ENCODE measurements around the gene TP53I11.

The TP53I11 gene, protein sequence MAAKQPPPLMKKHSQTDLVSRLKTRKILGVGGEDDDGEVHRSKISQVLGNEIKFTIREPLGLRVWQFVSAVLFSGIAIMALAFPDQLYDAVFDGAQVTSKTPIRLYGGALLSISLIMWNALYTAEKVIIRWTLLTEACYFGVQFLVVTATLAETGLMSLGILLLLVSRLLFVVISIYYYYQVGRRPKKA

GRCh38 chr11:44950625-44951476 is at the start of gene TP53I11:
Gene TP53I11 (minus strand): TSS chr11:44950883. CDS start chr11:44938335, 12,548 bp downstream.
- DNase-seq, result peak; percentile 37

DNA sequence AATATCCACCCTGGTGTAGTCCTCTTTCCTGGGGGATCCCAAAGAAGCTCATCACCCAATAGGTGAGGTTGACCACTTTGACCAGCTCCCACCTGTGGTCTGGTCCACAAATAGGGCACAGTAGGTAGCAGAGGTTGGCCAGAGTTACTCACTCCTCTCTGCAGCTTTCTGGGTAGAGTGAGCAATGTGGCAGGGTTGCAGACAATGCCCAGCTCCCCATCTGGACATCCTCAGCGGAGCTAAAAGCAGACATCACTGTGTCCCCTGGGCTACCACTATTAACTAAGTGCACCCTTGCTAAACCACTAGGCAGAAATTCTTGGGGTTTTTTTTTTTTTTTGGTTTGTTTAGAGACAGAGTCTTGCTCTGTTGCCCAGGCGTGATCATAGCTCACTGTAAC is 48.4 kb upstream of the TP53I11 start:
- DNase-seq, result no peak

DNA sequence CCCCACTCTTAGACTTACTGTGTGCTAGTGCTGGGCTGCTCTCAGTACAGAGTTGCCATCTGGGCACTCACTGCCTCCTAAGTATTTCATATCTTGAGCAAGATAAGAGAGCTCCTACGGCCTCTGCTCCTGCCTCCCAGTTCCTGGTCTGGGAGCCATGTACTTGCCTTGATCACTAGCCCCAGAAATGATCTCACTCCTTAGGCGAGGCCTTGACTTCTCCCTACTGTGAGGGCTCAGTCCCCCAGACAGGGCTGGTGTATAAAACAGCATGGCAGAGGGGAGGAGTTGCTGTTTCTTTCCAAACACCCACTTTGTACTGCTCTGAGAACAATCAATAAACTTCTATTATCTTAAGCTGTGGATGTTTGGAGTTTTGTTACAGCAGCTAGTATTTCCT is 47.4 kb upstream of the TP53I11 start:
- no peak for DNase-seq

DNA sequence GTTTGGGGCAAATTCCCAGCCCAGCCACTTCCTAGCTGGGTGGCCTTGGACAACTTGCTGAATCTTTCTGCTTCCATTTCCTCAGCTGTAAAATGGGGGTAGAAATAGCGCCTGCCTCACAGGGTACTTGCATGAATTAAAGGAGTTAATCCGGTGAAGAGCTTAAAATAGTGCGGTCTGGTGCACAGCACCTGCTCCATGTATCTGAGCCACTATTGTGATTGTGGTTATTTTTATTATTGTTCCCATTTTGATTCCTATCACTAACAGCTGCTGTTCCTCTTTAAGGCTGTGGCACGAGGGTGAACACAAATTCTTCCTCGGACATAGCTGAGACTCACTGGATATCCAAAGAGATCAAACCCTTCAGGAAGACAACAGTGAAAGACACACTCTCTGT is 46.9 kb upstream of the TP53I11 start:
- DNase-seq, result no peak

DNA sequence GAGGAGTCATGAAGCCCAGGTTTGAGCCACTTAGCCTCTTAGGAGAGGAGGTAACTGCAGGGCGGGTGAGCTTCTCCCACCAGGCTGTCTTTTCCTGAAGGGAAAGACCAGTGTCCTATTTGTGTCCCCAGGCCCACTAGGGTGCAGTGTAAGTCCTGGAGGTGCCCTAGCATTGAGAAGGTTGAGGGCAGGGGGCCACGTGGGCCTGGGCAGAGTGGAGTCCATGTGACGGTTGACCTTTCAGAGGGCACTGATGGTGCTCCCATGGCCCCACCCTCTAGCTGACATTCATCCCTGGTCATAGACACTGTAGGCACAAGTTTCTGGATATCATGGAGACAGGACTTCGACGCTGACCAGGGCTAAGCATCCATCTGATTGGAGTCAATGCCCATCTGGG is 44.1 kb upstream of the TP53I11 start:
- DNase-seq, result no peak

GRCh38 chr11:44993971-44994704 is 43.5 kb upstream of the TP53I11 start:
- no peak for DNase-seq

DNA sequence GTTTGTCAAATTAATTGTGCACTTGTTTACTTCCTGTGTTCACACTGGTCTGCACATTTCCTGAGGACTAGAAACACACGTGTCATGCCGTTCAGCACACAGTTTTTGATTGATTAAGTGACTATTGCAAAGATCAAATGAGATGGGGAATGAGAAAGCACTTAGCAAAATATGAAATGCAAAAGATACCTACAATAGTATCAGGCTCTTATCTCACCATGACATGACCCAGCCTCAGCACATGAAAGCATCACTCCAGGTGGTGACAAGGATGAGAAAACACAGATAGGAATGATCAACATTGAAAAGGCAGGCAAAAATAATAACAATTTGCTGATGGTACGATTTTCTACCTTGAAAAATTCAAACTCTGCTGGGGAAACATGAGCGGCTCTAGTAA is 42.1 kb upstream of the TP53I11 start:
- no peak for DNase-seq

- no peak for DNase-seq
Observed at GRCh38 chr11:44992181-44992582, 41.5 kb upstream of the TP53I11 start.

- no peak for DNase-seq
Observed at GRCh38 chr11:44990665-44991064, 40.0 kb upstream of the TP53I11 start.

DNA sequence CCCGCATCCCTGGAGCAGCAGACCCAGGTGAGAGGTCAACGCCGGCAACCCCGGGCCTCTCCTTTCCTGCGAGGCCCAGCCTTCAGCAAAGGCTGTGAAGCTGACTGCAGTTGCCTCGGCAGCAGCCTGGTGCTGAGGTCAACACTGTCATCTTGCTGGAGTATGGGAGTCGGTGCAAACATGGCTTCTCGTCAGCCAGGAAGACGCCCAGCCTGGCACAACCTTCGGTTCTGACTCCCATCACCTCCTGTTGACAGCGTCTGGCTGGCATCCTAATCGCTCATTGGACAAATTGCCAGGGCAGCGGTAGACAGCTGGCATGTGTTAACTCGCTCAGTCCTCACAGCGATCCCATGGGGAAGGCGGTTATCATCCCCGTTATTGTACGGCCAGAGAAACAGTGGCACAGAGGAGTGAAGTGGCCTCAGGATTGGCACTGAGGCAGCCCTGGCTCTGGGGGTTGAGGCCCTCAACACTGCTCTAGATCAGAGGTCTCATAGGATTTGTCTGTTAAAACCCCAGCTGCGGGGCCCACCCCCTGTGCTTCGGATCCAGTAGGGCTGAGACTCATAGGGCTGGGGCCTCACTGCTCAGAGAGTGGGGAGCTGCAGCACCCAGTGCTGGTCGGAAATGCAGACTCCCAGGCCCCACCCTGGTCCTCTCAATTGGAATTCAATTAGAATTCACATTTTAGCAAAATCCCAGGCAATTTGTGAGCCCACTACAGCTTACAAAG is 39.3 kb upstream of the TP53I11 start:
- peak; percentile 91 for DNase-seq

DNA sequence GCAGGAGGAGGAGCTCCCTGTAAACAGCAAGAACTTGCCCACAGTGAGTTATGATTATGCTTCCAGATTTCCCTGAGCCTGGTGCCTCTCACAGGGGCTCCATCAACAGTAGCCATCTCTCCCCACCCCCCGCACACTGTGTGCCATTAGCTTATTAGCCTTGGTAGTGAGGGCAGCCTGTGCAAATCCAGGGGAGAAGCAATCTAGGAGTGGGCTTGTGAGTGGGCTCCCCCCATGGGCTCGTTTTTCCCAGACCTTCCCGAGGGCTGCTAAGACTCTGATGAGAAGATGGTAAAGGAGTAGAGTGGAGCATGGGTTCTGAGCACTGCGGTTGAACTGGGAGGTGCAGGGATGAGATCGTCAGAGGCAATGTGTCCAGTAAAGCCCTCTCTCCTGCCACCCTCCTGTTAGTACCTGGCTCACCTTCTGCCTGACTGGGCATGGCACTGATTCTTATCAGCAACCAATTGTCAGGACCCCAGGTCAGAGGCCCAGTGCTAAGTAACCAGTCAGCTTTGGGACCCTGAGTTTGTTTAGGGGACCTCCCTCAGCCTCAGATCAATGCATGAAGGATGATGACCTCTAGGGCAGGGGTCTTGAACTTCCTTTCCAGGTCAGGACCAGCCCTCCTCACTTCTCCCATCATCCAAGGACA is 38.4 kb upstream of the TP53I11 start:
- DNase-seq, result no peak

GRCh38 chr11:44988111-44988510 is 37.4 kb upstream of the TP53I11 start:
- DNase-seq, result no peak

GRCh38 chr11:44987506-44987905 is 36.8 kb upstream of the TP53I11 start:
- DNase-seq, result peak; percentile 61

- no peak for DNase-seq
Observed at GRCh38 chr11:44986315-44986714, 35.6 kb upstream of the TP53I11 start.

GRCh38 chr11:44985721-44986120 is 35.0 kb upstream of the TP53I11 start:
- no peak for DNase-seq

GRCh38 chr11:44983786-44984185 is 33.1 kb upstream of the TP53I11 start:
- DNase-seq, result no peak

DNA sequence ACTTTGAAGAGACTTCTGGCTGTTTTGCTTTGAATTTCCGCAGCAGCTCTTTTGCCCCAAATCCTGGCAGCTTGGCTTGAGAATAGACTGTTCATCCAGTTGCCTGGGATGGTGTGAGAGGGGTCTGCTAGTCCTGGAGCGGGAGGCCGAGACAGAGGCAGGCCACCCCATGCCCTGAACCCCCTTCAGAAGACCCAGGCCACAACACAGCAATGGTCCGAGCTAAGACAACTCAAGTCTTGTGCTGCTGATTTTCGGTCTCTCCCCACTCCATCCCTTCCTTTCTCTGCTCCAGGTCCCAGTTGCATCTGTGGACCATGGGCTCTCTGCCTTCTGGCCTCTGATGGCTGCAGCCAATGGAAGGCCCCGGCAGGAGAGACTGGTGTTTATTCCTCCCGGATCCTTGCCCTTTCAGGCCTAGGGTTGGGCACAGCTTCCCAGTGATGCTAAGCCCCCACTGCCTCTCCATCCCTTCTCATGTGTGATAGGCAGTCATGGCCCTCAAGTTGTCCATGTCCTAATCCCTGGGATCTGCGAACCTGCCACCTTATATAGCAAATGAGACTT is 31.9 kb upstream of the TP53I11 start:
- no peak for DNase-seq

DNA sequence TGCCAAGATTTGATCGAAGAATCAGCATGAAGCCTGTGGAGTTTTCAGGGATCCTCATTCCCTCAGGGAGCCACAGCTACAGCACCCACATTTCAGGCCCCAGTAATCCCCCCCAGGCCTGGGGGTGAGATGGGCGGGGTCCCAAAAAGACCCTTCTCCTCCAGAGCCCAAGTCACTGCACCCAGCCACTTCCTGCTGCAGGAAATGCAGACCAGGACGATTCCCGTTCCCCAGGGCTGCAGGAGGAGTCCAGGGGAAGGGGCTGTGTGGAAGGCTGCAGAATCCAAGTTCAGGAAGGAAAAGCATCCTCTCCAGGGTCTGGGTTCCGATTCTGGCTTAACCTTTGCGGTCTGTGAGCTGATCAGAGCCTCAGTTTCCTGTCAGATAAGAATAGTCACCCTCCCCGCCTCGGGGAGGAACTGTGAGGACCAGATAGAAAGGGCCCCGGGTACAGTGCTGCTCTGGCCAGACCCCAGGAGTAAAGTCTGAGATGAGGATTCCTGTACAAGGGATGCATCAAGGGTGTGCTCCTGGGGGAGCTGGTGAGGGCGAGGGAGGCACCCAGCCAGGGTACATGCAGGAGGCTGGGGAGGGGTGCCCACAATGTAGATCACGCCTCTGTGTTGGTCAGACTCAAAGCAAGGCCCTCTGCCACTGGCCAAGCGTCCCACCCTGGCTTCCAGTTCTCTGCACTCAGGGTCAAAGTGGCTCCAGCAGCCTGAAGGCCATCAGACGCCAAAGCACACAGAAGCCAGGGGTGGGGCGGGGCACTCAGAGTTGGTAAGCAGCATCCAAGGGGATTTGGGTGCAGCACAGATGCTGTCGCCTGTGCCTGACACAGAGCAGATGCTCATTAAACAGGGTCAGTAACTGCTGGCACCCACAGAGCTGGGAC is 30.1 kb upstream of the TP53I11 start:
- no peak for DNase-seq

GRCh38 chr11:44979543-44980399 is 29.1 kb upstream of the TP53I11 start:
- peak; percentile 97 for DNase-seq

- DNase-seq, result peak; percentile 94
Observed at GRCh38 chr11:44978961-44979331, 28.3 kb upstream of the TP53I11 start.

Data from DMS79 treated with DMSO at 0.1 percent for 48 hours (cell line).